Caco-2 (cell line): Measurements from ENCODE around the gene PDIA5. TPM values are rescaled to one million over a fixed set of nuclear protein-coding genes. Genes with fewer than 3 reads are reported as not detected.
A peak's percentile ranks its signal among the peaks of the same experiment; 100 is the strongest.

Experiments used
- BruUV-seq: library from RNA; stranded (reverse); fragments of 400-500 nt; replicated peaks from 2 replicates; lab custom pipeline; 2021; lab: Mats Ljungman, UMichigan
- CTCF ChIA-PET: fragments of 300-600 bp; sonication (Branson Sonifier 250); formaldehyde crosslinking; loops from one replicate; lab custom pipeline; 2022; ENCODE audit warnings: antibody characterized with exemption; lab: Charles Lee
- POLR2A ChIA-PET: fragments of 300-600 bp; sonication (Branson Sonifier 250); formaldehyde crosslinking; loops from one replicate; lab custom pipeline; 2022; ENCODE audit warnings: antibody characterized with exemption; lab: Charles Lee
- DNase-seq, 2 experiments: peaks; one replicate each; pipeline versions ENCODE4 v3.0.0 to v3.0.0-alpha.2; 2020 to 2022
- H3K27me3 ChIP-seq: replicated peaks from 2 replicates; pipeline ENCODE4 v1.6.0; 2011; ENCODE audit warnings: low read length; ENCODE audit not compliant: control insufficient read depth, insufficient read depth
- H3K36me3 ChIP-seq: 2 replicates; pipeline ENCODE4 v1.5.1; 2011; ENCODE audit warnings: low read length; ENCODE audit not compliant: control insufficient read depth, insufficient read depth
- H3K4me1 ChIP-seq: fragments of 250-450 bp; sonication (Bioruptor Pico); 2 replicates; pipeline ENCODE4 v1.5.1; 2020; ENCODE audit warnings: mild to moderate bottlenecking
- H3K4me3 ChIP-seq: 2 replicates; pipeline ENCODE4 v1.5.1; 2011; ENCODE audit warnings: low read depth, mild to moderate bottlenecking, control low read depth, low read length
- H3K9me3 ChIP-seq: fragments of 250-450 bp; sonication (Bioruptor Pico); 2 replicates; pipeline ENCODE4 v1.5.1; 2020; ENCODE audit warnings: mild to moderate bottlenecking, moderate library complexity
- H3K27ac Mint-ChIP-seq: one replicate; pipeline ENCODE4 v1.8.0; 2022; ENCODE audit warnings: mixed read lengths; ENCODE audit not compliant: unreplicated experiment
- H3K27me3 Mint-ChIP-seq: one replicate; pipeline ENCODE4 v1.8.0; 2022; ENCODE audit warnings: mixed read lengths; ENCODE audit not compliant: insufficient read depth, unreplicated experiment
- H3K36me3 Mint-ChIP-seq: one replicate; pipeline ENCODE4 v1.8.0; 2022; ENCODE audit warnings: mild to moderate bottlenecking, mixed read lengths; ENCODE audit not compliant: insufficient read depth, unreplicated experiment
- H3K4me1 Mint-ChIP-seq: one replicate; pipeline ENCODE4 v1.8.0; 2022; ENCODE audit warnings: low read depth, mixed read lengths; ENCODE audit not compliant: unreplicated experiment
- H3K4me3 Mint-ChIP-seq: one replicate; pipeline ENCODE4 v1.8.0; 2022; ENCODE audit warnings: mild to moderate bottlenecking, moderate library complexity, mixed read lengths; ENCODE audit not compliant: unreplicated experiment
- H3K9me3 Mint-ChIP-seq: one replicate; pipeline ENCODE4 v1.8.0; 2022; ENCODE audit warnings: mixed read lengths; ENCODE audit not compliant: unreplicated experiment
- intact Hi-C: fragments of 100-400 bp; cut with micrococcal nuclease; formaldehyde crosslinking; loops from one replicate; pipeline ENCODE4 v1.10.0; 2022; ENCODE audit not compliant: unreplicated experiment
- total RNA-seq: library from RNA; stranded (reverse); gene quantifications from 2 replicates; pipeline ENCODE4 v1.2.3, GENCODE V29; 2022
- TF ChIP-seq, protein P1 (sequence below), 2 experiments: fragments of 200-600 bp in 1 of 2; IDR thresholded peaks; 1 replicate in 1 of 2; 2 replicates in 1 of 2; pipeline versions ENCODE4 v1.5.1 to v1.8.0; 2011 to 2022; ENCODE audit warnings: antibody characterized with exemption in 1 of 2, control low read depth in 1 of 2, inconsistent platforms in 1 of 2, low read depth in 1 of 2, low read length in 1 of 2, mild to moderate bottlenecking in 1 of 2, moderate library complexity in 1 of 2; ENCODE audit not compliant: insufficient read depth in 1 of 2, severe bottlenecking in 1 of 2, unreplicated experiment in 1 of 2

Gene PDIA5
- total RNA-seq, 1 experiment from 2014 or later: 48.2 TPM

DNA sequence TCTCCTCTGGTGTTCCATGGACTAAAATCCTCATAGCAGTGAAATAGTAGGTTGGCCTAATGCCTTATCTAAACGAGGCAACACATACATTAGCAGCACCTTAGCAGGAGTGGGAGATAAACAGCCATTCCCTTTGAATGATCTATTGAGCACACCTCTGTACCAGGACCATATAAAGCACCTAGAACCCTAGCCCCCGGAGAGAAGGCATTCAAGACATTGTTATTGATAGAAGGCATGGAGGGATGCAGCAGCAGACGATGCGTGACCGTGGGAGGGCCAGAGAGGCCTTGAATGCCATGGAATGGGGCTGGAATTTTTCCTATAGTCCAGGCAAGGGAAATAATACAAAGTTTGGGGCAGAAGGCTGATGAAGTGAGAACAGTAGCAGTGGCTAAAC lies 32.7 kb upstream of the PDIA5 start:
- intact Hi-C loops: no loop called here
- Histone ChIP-seq H3K27me3 (no peaks in the 10 kb centered on the region), H3K4me3 (no peak overlapping the region), H3K36me3 (no peaks in the 10 kb centered on the region), H3K4me1 (peaks cover 8% of the 10 kb centered on the region; the same call in 1 of the 2 replicates), H3K9me3 (no peaks in the 10 kb centered on the region)
- Mint-ChIP-seq H3K27ac (no peak overlapping the region), H3K9me3 (no peaks in the 10 kb centered on the region), H3K27me3 (peaks cover under 1% of the 10 kb centered on the region), H3K36me3 (no peaks in the 10 kb centered on the region), H3K4me3 (no peak overlapping the region), H3K4me1 (peaks cover 26% of the 10 kb centered on the region)
- ChIA-PET POLR2A (no interaction called here), CTCF (no interaction called here)
- no TSS peak for BruUV-seq
- no peak for DNase-seq
- TF ChIP-seq, protein P1, sequence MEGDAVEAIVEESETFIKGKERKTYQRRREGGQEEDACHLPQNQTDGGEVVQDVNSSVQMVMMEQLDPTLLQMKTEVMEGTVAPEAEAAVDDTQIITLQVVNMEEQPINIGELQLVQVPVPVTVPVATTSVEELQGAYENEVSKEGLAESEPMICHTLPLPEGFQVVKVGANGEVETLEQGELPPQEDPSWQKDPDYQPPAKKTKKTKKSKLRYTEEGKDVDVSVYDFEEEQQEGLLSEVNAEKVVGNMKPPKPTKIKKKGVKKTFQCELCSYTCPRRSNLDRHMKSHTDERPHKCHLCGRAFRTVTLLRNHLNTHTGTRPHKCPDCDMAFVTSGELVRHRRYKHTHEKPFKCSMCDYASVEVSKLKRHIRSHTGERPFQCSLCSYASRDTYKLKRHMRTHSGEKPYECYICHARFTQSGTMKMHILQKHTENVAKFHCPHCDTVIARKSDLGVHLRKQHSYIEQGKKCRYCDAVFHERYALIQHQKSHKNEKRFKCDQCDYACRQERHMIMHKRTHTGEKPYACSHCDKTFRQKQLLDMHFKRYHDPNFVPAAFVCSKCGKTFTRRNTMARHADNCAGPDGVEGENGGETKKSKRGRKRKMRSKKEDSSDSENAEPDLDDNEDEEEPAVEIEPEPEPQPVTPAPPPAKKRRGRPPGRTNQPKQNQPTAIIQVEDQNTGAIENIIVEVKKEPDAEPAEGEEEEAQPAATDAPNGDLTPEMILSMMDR (IDR thresholded peaks at IDR 0.05; ENCODE audit: insufficient read depth in 1 of 2, low read depth in 1 of 2, low read length in 1 of 2, severe bottlenecking in 1 of 2, unreplicated experiment in 1 of 2): no peak

GRCh38 chr3:123034996-123035395 lies 31.8 kb upstream of the PDIA5 start:
- H3K36me3 ChIP-seq: no peaks in the 10 kb centered on the region
- DNase-seq: no peak
- intact Hi-C loops: loop anchor here (5.0 kb wide), 1 partner anchor 47 kb away; no protein-coding TSS in a partner anchor
- no peaks in the 10 kb centered on the region for H3K27me3 ChIP-seq
- no peaks in the 10 kb centered on the region for H3K9me3 ChIP-seq
- Mint-ChIP-seq H3K27ac (no peak overlapping the region), H3K4me3 (no peak overlapping the region), H3K4me1 (peaks cover 32% of the 10 kb centered on the region), H3K36me3 (no peaks in the 10 kb centered on the region), H3K27me3 (no peaks in the 10 kb centered on the region), H3K9me3 (no peaks in the 10 kb centered on the region)
- CTCF ChIA-PET: no interaction called here
- no peak overlapping the region for H3K4me3 ChIP-seq
- no TSS peak for BruUV-seq
- H3K4me1 ChIP-seq: peaks cover 8% of the 10 kb centered on the region; the same call in 1 of the 2 replicates
- TF ChIP-seq, protein P1 (IDR thresholded peaks at IDR 0.05; ENCODE audit: insufficient read depth in 1 of 2, low read depth in 1 of 2, low read length in 1 of 2, severe bottlenecking in 1 of 2, unreplicated experiment in 1 of 2): no peak
- POLR2A ChIA-PET: no interaction called here

DNA sequence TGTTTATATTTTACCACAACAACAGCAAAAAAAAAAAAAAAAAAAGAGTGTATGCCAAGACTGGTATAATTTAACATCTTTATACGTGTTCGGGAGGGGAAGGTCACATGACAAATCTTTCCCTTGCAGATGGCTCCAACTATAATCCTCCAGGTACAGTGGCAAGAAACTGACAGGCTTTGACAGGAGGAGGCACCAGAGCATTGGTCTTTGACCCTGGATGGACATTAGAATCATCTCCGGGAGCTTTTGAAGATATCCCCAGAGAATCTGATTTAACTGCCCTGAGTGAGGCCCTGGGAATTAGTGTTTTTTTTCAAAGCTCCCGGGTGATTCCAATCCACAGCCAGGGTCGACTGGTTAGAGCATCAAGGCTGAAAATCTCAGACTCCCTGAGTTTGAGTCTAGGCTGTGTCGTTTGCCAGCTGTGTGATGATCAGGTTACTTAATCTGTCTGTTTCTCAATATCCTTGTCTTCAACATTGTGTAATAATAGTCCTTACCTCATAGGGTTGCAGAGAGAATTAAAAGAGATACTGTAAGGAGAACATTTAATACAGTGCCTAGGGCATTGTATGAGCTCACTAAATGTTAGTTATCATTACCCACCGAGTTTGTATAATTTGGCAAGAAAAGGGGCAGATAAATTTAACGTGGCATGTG lies 30.3 kb upstream of the PDIA5 start:
- Mint-ChIP-seq H3K4me1 (peaks cover 39% of the 10 kb centered on the region), H3K36me3 (no peaks in the 10 kb centered on the region), H3K27ac (no peak overlapping the region), H3K4me3 (no peak overlapping the region), H3K9me3 (no peaks in the 10 kb centered on the region), H3K27me3 (no peaks in the 10 kb centered on the region)
- H3K9me3 ChIP-seq: no peaks in the 10 kb centered on the region
- intact Hi-C loops: loop anchor here (5.0 kb wide), 1 partner anchor 46 kb away; no protein-coding TSS in a partner anchor
- no peak overlapping the region for H3K4me3 ChIP-seq
- ChIA-PET CTCF (interaction anchor here (0.5 to 0.7 kb wide), 2 partner anchors 9 to 222 kb away, joined by 3 read pairs; partner anchors contain the start of gene SEMA5B), POLR2A (interaction anchor here (0.6 kb wide), 1 partner anchor 31 kb away, joined by 3 read pairs; the partner anchor contains the start of gene PDIA5)
- H3K27me3 ChIP-seq: no peaks in the 10 kb centered on the region
- BruUV-seq: no TSS peak
- H3K4me1 ChIP-seq: peaks cover 8% of the 10 kb centered on the region; the same call in 1 of the 2 replicates
- H3K36me3 ChIP-seq: no peaks in the 10 kb centered on the region
- peak in 1 of 2 experiments; percentile 23 for DNase-seq
- TF ChIP-seq, protein P1 (IDR thresholded peaks at IDR 0.05; ENCODE audit: insufficient read depth in 1 of 2, low read depth in 1 of 2, low read length in 1 of 2, severe bottlenecking in 1 of 2, unreplicated experiment in 1 of 2): peak in 1 of 2 experiments; percentile 3
